Thyroid gland (tissue), 4 donors: ENCODE results near the gene LYPD6B.

Source experiments
- CTCF ChIP-seq, 6 experiments: fragments of 200-600 bp in 3 of 6; fragments of 450-650 bp in 3 of 6; sonication (generic) in 3 of 6; IDR thresholded peaks; one replicate each; pipeline ENCODE4 v1.5.1; 2016 to 2019; ENCODE audit warnings: antibody characterized with exemption in 6 of 6, mild to moderate bottlenecking in 2 of 6, inconsistent platforms in 1 of 6, moderate library complexity in 1 of 6
- POLR2A ChIP-seq, 2 donors: fragments of 450-650 bp; IDR thresholded peaks; one replicate each; pipeline ENCODE4 v1.6.1; 2017; ENCODE audit warnings: antibody characterized with exemption in 2 of 2, mild to moderate bottlenecking in 2 of 2, moderate library complexity in 1 of 2

- TF ChIP-seq CTCF (IDR thresholded peaks at IDR 0.05) (no peak), POLR2A (IDR thresholded peaks at IDR 0.05) (no peak)
Observed at GRCh38 chr2:148998831-148999200, 39.7 kb upstream of the LYPD6B start.
